Nephron progenitor cell (in vitro differentiated cells): Measurements from ENCODE around the gene TAF1B.

Experiments
- DNase-seq: peaks from one replicate; pipeline ENCODE4 v3.0.0; 2021
- H3K27ac Mint-ChIP-seq: 2 replicates; pipeline ENCODE4 v1.8.0; 2021; ENCODE audit warnings: mild to moderate bottlenecking, moderate library complexity, mixed read lengths
- H3K27me3 Mint-ChIP-seq: 2 replicates; pipeline ENCODE4 v1.8.0; 2021; ENCODE audit warnings: mild to moderate bottlenecking, low read depth, mixed read lengths; ENCODE audit not compliant: poor library complexity
- H3K36me3 Mint-ChIP-seq: 2 replicates; pipeline ENCODE4 v1.8.0; 2021; ENCODE audit warnings: low read depth, mixed read lengths
- H3K4me1 Mint-ChIP-seq: 2 replicates; pipeline ENCODE4 v1.8.0; 2021; ENCODE audit warnings: mixed read lengths
- H3K4me3 Mint-ChIP-seq: 2 replicates; pipeline ENCODE4 v1.8.0; 2021; ENCODE audit warnings: mild to moderate bottlenecking, moderate library complexity, mixed read lengths
- H3K9me3 Mint-ChIP-seq: 2 replicates; pipeline ENCODE4 v1.8.0; 2021; ENCODE audit warnings: mild to moderate bottlenecking, moderate library complexity, mixed read lengths
- TF ChIP-seq, protein P1 (sequence below): fragments of 200-600 bp; sonication (generic); IDR thresholded peaks from 2 replicates; pipeline ENCODE4 v1.5.0; 2021; ENCODE audit warnings: antibody characterized with exemption

TAF1B gene

GRCh38 chr2:9982891-9983290 lies 139.6 kb downstream of the TAF1B start:
- DNase-seq, result no peak
- H3K9me3 Mint-ChIP-seq, result peaks cover 3% of the 10 kb centered on the region
- H3K36me3 Mint-ChIP-seq, result no peaks in the 10 kb centered on the region
- TF ChIP-seq, protein P1, sequence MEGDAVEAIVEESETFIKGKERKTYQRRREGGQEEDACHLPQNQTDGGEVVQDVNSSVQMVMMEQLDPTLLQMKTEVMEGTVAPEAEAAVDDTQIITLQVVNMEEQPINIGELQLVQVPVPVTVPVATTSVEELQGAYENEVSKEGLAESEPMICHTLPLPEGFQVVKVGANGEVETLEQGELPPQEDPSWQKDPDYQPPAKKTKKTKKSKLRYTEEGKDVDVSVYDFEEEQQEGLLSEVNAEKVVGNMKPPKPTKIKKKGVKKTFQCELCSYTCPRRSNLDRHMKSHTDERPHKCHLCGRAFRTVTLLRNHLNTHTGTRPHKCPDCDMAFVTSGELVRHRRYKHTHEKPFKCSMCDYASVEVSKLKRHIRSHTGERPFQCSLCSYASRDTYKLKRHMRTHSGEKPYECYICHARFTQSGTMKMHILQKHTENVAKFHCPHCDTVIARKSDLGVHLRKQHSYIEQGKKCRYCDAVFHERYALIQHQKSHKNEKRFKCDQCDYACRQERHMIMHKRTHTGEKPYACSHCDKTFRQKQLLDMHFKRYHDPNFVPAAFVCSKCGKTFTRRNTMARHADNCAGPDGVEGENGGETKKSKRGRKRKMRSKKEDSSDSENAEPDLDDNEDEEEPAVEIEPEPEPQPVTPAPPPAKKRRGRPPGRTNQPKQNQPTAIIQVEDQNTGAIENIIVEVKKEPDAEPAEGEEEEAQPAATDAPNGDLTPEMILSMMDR, result no peak
- H3K27me3 Mint-ChIP-seq, result peaks cover 13% of the 10 kb centered on the region
- peaks cover 14% of the 10 kb centered on the region for H3K4me1 Mint-ChIP-seq
- H3K27ac Mint-ChIP-seq, result no peak overlapping the region
- H3K4me3 Mint-ChIP-seq, result no peak overlapping the region

- DNase-seq, result no peak
- peaks cover 14% of the 10 kb centered on the region for H3K4me1 Mint-ChIP-seq
- no peaks in the 10 kb centered on the region for H3K9me3 Mint-ChIP-seq
- H3K27me3 Mint-ChIP-seq, result peaks cover 10% of the 10 kb centered on the region
- TF ChIP-seq, protein P1, result no peak
- H3K4me3 Mint-ChIP-seq, result no peak overlapping the region
- no peak overlapping the region for H3K27ac Mint-ChIP-seq
- H3K36me3 Mint-ChIP-seq, result no peaks in the 10 kb centered on the region
These were observed 140.3 kb downstream of the TAF1B start for GRCh38 chr2:9983401-9984216.
